Osteoblast (primary cell): ENCODE results near the gene MBTPS1. TPM values are rescaled to one million over a fixed set of nuclear protein-coding genes. Genes with fewer than 3 reads are reported as not detected.
A peak's percentile ranks its signal among the peaks of the same experiment; 100 is the strongest.

Source experiments
- DNase-seq: peaks from one replicate; pipeline ENCODE4 v3.0.0; 2011; ENCODE audit warnings: low spot score, mixed read lengths; ENCODE audit not compliant: insufficient read length; ENCODE audit errors: missing footprints
- H2AFZ ChIP-seq: 2 replicates; pipeline ENCODE4 v1.6.0; 2011; ENCODE audit warnings: mild to moderate bottlenecking, low read length
- H3K27ac ChIP-seq: 2 replicates; pipeline ENCODE4 v1.5.1; 2011; ENCODE audit warnings: mild to moderate bottlenecking, low read depth, low read length, moderate library complexity
- H3K27me3 ChIP-seq: 2 replicates; pipeline ENCODE4 v1.6.0; 2012; ENCODE audit warnings: mild to moderate bottlenecking, control low read depth, inconsistent platforms, low read length, moderate library complexity; ENCODE audit not compliant: insufficient read depth
- H3K36me3 ChIP-seq: 2 replicates; pipeline ENCODE4 v1.5.1; 2011; ENCODE audit warnings: mild to moderate bottlenecking, low read length, control low read depth, moderate library complexity; ENCODE audit not compliant: insufficient read depth
- H3K4me1 ChIP-seq: 2 replicates; pipeline ENCODE4 v1.5.1; 2011; ENCODE audit warnings: mild to moderate bottlenecking, low read length, control low read depth, moderate library complexity; ENCODE audit not compliant: insufficient read depth
- H3K4me2 ChIP-seq: 2 replicates; pipeline ENCODE4 v1.6.0; 2011; ENCODE audit warnings: mild to moderate bottlenecking, low read length; ENCODE audit not compliant: insufficient read depth
- H3K4me3 ChIP-seq: fragments of 200-600 bp; sonication (generic); 3 replicates; pipeline ENCODE4 v1.5.1; 2012; ENCODE audit warnings: mild to moderate bottlenecking, low read length, inconsistent platforms; ENCODE audit not compliant: insufficient read depth
- H3K79me2 ChIP-seq: 2 replicates; pipeline ENCODE4 v1.6.0; 2012; ENCODE audit warnings: mild to moderate bottlenecking, low read length, control low read depth, inconsistent platforms; ENCODE audit not compliant: insufficient read depth
- H3K9me3 ChIP-seq: 2 replicates; pipeline ENCODE4 v1.5.1; 2011; ENCODE audit warnings: low read depth, low read length, control low read depth
- H4K20me1 ChIP-seq: 2 replicates; pipeline ENCODE4 v1.6.0; 2012; ENCODE audit warnings: mild to moderate bottlenecking, low read length, control low read depth; ENCODE audit not compliant: insufficient read depth
- CTCF ChIP-seq: IDR thresholded peaks from 2 replicates; pipeline ENCODE4 v1.5.1; 2011; ENCODE audit warnings: mild to moderate bottlenecking, low read depth, low read length, moderate library complexity; ENCODE audit errors: extremely low read depth
- total RNA-seq: library from RNA; depleted of rRNA; stranded (reverse); fragments of >200 nt; gene quantifications from 2 replicates; pipeline ENCODE4 v1.2.3, GENCODE V29; 2012

Gene MBTPS1
- total RNA-seq, 1 donor, result 114 TPM

GRCh38 chr16:84056933-84057332 is 59.8 kb downstream of the MBTPS1 start:
- H3K27ac ChIP-seq, result no peak overlapping the region
- H2AFZ ChIP-seq, result no peak overlapping the region
- H3K4me2 ChIP-seq, result no peak overlapping the region
- no peak overlapping the region for H3K4me3 ChIP-seq
- H3K9me3 ChIP-seq, result no peaks in the 10 kb centered on the region
- H3K36me3 ChIP-seq, result peaks cover 76% of the 10 kb centered on the region
- DNase-seq, result no peak
- no peaks in the 10 kb centered on the region for H3K27me3 ChIP-seq
- H4K20me1 ChIP-seq, result peaks cover 12% of the 10 kb centered on the region
- no peaks in the 10 kb centered on the region for H3K79me2 ChIP-seq
- H3K4me1 ChIP-seq, result no peaks in the 10 kb centered on the region
- TF ChIP-seq CTCF, result no peak

- no peaks in the 10 kb centered on the region for H3K79me2 ChIP-seq
- no peak for TF ChIP-seq CTCF
- H3K4me2 ChIP-seq, result no peak overlapping the region
- no peaks in the 10 kb centered on the region for H3K27me3 ChIP-seq
- H3K4me3 ChIP-seq, result no peak overlapping the region
- H3K9me3 ChIP-seq, result no peaks in the 10 kb centered on the region
- peaks cover 69% of the 10 kb centered on the region for H3K36me3 ChIP-seq
- no peak overlapping the region for H2AFZ ChIP-seq
- DNase-seq, result peak; percentile 62
- no peaks in the 10 kb centered on the region for H3K4me1 ChIP-seq
- H3K27ac ChIP-seq, result no peak overlapping the region
- H4K20me1 ChIP-seq, result peaks cover 7% of the 10 kb centered on the region
Measured at GRCh38 chr16:84055801-84056634, 60.7 kb downstream of the MBTPS1 start.

GRCh38 chr16:84055366-84055765 is 61.4 kb downstream of the MBTPS1 start:
- Histone ChIP-seq H3K4me3 (no peak overlapping the region), H3K79me2 (no peaks in the 10 kb centered on the region), H2AFZ (no peak overlapping the region), H3K4me2 (no peak overlapping the region), H3K9me3 (no peaks in the 10 kb centered on the region), H3K27me3 (no peaks in the 10 kb centered on the region), H3K36me3 (peaks cover 65% of the 10 kb centered on the region), H3K27ac (no peak overlapping the region), H3K4me1 (no peaks in the 10 kb centered on the region), H4K20me1 (peaks cover 7% of the 10 kb centered on the region)
- DNase-seq, result peak; percentile 53
- TF ChIP-seq CTCF, result no peak

- no peak for TF ChIP-seq CTCF
- no peaks in the 10 kb centered on the region for H3K79me2 ChIP-seq
- no peaks in the 10 kb centered on the region for H3K27me3 ChIP-seq
- peaks cover 60% of the 10 kb centered on the region for H3K36me3 ChIP-seq
- H3K4me1 ChIP-seq, result no peaks in the 10 kb centered on the region
- no peak overlapping the region for H3K27ac ChIP-seq
- no peak overlapping the region for H3K4me2 ChIP-seq
- peak; percentile 50 for DNase-seq
- no peak overlapping the region for H2AFZ ChIP-seq
- peaks cover 7% of the 10 kb centered on the region for H4K20me1 ChIP-seq
- no peaks in the 10 kb centered on the region for H3K9me3 ChIP-seq
- H3K4me3 ChIP-seq, result no peak overlapping the region
Measured at GRCh38 chr16:84054916-84055315, 61.8 kb downstream of the MBTPS1 start.
